Smooth muscle cell (in vitro differentiated cells): ENCODE measurements around the gene FGF14. TPM values are rescaled to one million over a fixed set of nuclear protein-coding genes. Genes with fewer than 3 reads are reported as not detected.

Source experiments
- DNase-seq: peaks from one replicate; lab custom pipeline; 2025; ENCODE audit not compliant: unreplicated experiment; lab: John Stamatoyannopoulos, UW
- H2AFZ ChIP-seq: fragments of 200-600 bp; sonication (generic); 2 replicates; pipeline ENCODE4 v1.6.0; 2016; ENCODE audit warnings: antibody characterized with exemption, low read depth, mild to moderate bottlenecking
- H3F3A ChIP-seq: fragments of 200-600 bp; sonication (generic); 2 replicates; pipeline ENCODE4 v1.6.0; 2017; ENCODE audit warnings: antibody characterized with exemption, low read depth
- H3K27ac ChIP-seq: fragments of 200-600 bp; sonication (generic); 2 replicates; pipeline ENCODE4 v1.5.1; 2016; ENCODE audit warnings: low read depth, mild to moderate bottlenecking
- H3K27me3 ChIP-seq: fragments of 200-600 bp; sonication (generic); 2 replicates; pipeline ENCODE4 v1.6.1; 2016; ENCODE audit warnings: low read depth, mild to moderate bottlenecking
- H3K36me3 ChIP-seq: fragments of 200-600 bp; sonication (generic); 2 replicates; pipeline ENCODE4 v1.5.1; 2016; ENCODE audit warnings: low read depth
- H3K4me1 ChIP-seq: fragments of 200-600 bp; sonication (generic); 2 replicates; pipeline ENCODE4 v1.5.1; 2016; ENCODE audit warnings: low read depth
- H3K4me2 ChIP-seq: fragments of 200-600 bp; sonication (generic); 2 replicates; pipeline ENCODE4 v1.6.0; 2016; ENCODE audit warnings: mild to moderate bottlenecking
- H3K4me3 ChIP-seq: fragments of 200-600 bp; sonication (generic); 2 replicates; pipeline ENCODE4 v1.5.1; 2016; ENCODE audit warnings: mild to moderate bottlenecking
- H3K79me2 ChIP-seq: fragments of 200-600 bp; sonication (generic); 2 replicates; pipeline ENCODE4 v1.6.0; 2016; ENCODE audit warnings: low read depth, mild to moderate bottlenecking
- H3K9ac ChIP-seq: fragments of 200-600 bp; sonication (generic); 2 replicates; pipeline ENCODE4 v1.6.0; 2016; ENCODE audit warnings: low read depth
- H3K9me3 ChIP-seq: fragments of 200-600 bp; sonication (generic); replicated peaks from 2 replicates; pipeline ENCODE4 v1.5.1; 2016; ENCODE audit warnings: low read depth
- H4K20me1 ChIP-seq: fragments of 200-600 bp; sonication (generic); 2 replicates; pipeline ENCODE4 v1.6.0; 2016; ENCODE audit warnings: low read depth
- WGBS: methylation state at CpG from one replicate; pipeline ENCODE4 v1.1.7; 2016; ENCODE audit warnings: low lambda C conversion rate; 5-methylcytosine and 5-hydroxymethylcytosine counted together
- polyA plus RNA-seq: library from polyadenylated mRNA; unstranded; fragments of >200 nt; fragmentation: Nextera tagmentation; extraction: Ambion mirVana; gene quantifications from 2 replicates; pipeline ENCODE4 v1.2.1, GENCODE V29; 2016
- total RNA-seq: library from RNA; depleted of rRNA; stranded (reverse); fragments of >200 nt; gene quantifications from 2 replicates; pipeline ENCODE4 v1.2.3, GENCODE V29; 2014
- TF ChIP-seq, protein P1 (sequence below): fragments of 200-600 bp; sonication (generic); IDR thresholded peaks from 2 replicates; pipeline ENCODE4 v1.5.1; 2017; ENCODE audit warnings: borderline replicate concordance, mild to moderate bottlenecking, antibody characterized with exemption; ENCODE audit not compliant: insufficient read depth, poor library complexity, severe bottlenecking

Gene FGF14
- total and polyA plus RNA-seq, 2 experiments from 2014 or later: 0.23 TPM; not detected in 1

DNA sequence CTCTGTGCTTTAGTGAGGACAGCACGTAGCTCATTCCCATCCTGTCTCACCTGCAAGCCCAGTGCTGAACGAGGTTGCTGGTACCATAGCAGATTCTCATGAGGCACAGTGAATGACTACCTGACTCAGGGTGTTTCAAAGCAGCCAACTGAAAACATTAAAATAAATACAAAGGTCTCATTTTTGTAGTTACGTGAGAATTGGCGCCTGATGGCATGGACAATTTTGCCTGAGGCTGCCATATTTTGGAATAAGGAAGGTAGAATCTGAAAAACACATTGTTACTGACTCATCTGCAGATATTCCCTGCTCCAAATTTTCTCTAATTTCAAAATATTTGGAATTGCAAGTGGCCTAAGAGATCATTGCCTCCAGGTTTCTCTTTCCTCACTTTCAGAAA is 429.7 kb downstream of the FGF14 start:
- no peaks in the 10 kb centered on the region for H3K36me3 ChIP-seq
- H3K4me3 ChIP-seq: no peak overlapping the region
- H3K27ac ChIP-seq: no peak overlapping the region
- H2AFZ ChIP-seq: no peak overlapping the region
- no peaks in the 10 kb centered on the region for H3K4me1 ChIP-seq
- no peaks in the 10 kb centered on the region for H3K79me2 ChIP-seq
- no peaks in the 10 kb centered on the region for H3K9me3 ChIP-seq
- H3K9ac ChIP-seq: no peak overlapping the region
- no peaks in the 10 kb centered on the region for H3K27me3 ChIP-seq
- TF ChIP-seq, protein P1, sequence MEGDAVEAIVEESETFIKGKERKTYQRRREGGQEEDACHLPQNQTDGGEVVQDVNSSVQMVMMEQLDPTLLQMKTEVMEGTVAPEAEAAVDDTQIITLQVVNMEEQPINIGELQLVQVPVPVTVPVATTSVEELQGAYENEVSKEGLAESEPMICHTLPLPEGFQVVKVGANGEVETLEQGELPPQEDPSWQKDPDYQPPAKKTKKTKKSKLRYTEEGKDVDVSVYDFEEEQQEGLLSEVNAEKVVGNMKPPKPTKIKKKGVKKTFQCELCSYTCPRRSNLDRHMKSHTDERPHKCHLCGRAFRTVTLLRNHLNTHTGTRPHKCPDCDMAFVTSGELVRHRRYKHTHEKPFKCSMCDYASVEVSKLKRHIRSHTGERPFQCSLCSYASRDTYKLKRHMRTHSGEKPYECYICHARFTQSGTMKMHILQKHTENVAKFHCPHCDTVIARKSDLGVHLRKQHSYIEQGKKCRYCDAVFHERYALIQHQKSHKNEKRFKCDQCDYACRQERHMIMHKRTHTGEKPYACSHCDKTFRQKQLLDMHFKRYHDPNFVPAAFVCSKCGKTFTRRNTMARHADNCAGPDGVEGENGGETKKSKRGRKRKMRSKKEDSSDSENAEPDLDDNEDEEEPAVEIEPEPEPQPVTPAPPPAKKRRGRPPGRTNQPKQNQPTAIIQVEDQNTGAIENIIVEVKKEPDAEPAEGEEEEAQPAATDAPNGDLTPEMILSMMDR: no peak
- H3F3A ChIP-seq: no peaks in the 10 kb centered on the region
- no peak for DNase-seq
- WGBS: 83% methylated on average over 4 of the region's 4 CpGs
- H4K20me1 ChIP-seq: no peaks in the 10 kb centered on the region
- H3K4me2 ChIP-seq: no peak overlapping the region

DNA sequence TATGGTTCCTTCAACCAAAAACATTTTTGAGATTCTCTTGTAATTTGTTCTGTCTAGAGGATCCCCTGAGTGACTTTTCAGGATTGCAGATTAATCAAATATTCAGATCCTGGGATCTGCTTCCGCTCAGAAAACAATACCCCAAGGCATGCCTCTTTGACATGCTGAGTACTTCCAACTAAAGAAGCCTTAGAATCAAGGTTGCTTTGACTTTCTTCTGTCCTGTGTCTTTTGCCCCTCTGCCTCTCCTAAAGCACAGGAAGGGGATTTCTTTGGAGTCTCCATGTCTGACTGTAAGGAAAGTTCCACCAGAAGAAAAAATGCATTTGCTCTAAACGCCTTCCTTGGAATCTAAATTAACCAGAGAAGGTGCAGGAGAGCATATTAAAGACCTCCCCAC is 431.5 kb downstream of the FGF14 start:
- Histone ChIP-seq H4K20me1 (no peaks in the 10 kb centered on the region), H3K4me2 (no peak overlapping the region), H3K9me3 (no peaks in the 10 kb centered on the region), H3K9ac (no peak overlapping the region), H2AFZ (no peak overlapping the region), H3F3A (no peaks in the 10 kb centered on the region), H3K4me1 (no peaks in the 10 kb centered on the region), H3K4me3 (no peak overlapping the region), H3K36me3 (no peaks in the 10 kb centered on the region), H3K27ac (no peak overlapping the region), H3K27me3 (no peaks in the 10 kb centered on the region), H3K79me2 (no peaks in the 10 kb centered on the region)
- DNase-seq: no peak
- 35% methylated on average over 2 of the region's 2 CpGs for WGBS
- TF ChIP-seq, protein P1: no peak

DNA sequence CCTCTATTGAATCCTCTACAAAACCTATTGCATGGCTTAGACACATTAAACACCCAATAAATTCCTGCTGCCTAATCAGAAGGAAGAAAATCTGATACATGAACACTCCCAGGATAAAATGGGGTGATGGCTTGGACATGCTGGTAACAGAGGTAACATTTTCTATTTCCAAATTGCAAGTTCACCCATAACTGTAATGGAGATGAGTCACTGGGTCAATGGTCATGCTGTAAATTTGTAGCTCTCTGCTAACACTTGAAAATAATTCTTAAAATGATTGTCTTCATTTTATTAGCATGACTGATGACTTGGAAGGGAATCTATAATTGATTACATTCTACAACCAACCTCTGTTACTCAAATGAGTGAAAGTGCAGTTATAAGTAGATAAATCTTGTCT is 434.1 kb downstream of the FGF14 start:
- H3K9ac ChIP-seq: no peak overlapping the region
- no peaks in the 10 kb centered on the region for H3K36me3 ChIP-seq
- H2AFZ ChIP-seq: no peak overlapping the region
- DNase-seq: no peak
- H3K27ac ChIP-seq: no peak overlapping the region
- H3K27me3 ChIP-seq: no peaks in the 10 kb centered on the region
- no peak overlapping the region for H3K4me3 ChIP-seq
- H3F3A ChIP-seq: no peaks in the 10 kb centered on the region
- H3K9me3 ChIP-seq: no peaks in the 10 kb centered on the region
- no peaks in the 10 kb centered on the region for H4K20me1 ChIP-seq
- no peaks in the 10 kb centered on the region for H3K79me2 ChIP-seq
- TF ChIP-seq, protein P1: no peak
- no peak overlapping the region for H3K4me2 ChIP-seq
- no peaks in the 10 kb centered on the region for H3K4me1 ChIP-seq

DNA sequence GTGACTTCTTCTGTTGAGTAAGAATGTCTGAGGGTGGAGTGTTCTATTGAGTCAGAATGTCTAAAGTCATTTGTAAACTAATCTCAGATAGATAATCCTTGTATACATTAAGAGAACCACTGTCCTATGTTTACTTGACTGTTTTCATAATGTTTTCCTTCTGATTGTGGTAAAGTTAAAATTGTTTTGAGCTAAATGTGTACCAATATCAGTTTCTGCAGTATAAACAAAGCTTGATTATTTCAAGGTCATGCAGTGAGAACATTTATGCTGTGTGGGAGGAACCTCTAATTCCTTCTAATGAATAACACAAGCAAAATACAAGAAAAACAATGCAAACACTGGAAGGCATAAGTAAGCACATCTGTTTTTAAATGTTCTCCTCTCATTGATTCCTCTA is 434.6 kb downstream of the FGF14 start:
- H3F3A ChIP-seq: no peaks in the 10 kb centered on the region
- H3K4me2 ChIP-seq: no peak overlapping the region
- no peaks in the 10 kb centered on the region for H3K4me1 ChIP-seq
- H3K4me3 ChIP-seq: no peak overlapping the region
- DNase-seq: no peak
- no peaks in the 10 kb centered on the region for H3K36me3 ChIP-seq
- H3K9me3 ChIP-seq: no peaks in the 10 kb centered on the region
- H2AFZ ChIP-seq: no peak overlapping the region
- H4K20me1 ChIP-seq: no peaks in the 10 kb centered on the region
- no peaks in the 10 kb centered on the region for H3K79me2 ChIP-seq
- TF ChIP-seq, protein P1: no peak
- no peak overlapping the region for H3K27ac ChIP-seq
- H3K9ac ChIP-seq: no peak overlapping the region
- H3K27me3 ChIP-seq: no peaks in the 10 kb centered on the region
